H9 (cell line): Measurements from ENCODE around the gene ABCC4. TPM values are rescaled to one million over a fixed set of nuclear protein-coding genes. Genes with fewer than 3 reads are reported as not detected.

Experiments
- DNase-seq: peaks from one replicate; pipeline ENCODE4 v3.0.0-alpha.2; 2017
- H2AFZ ChIP-seq: one replicate; pipeline ENCODE4 v1.6.1; 2013; ENCODE audit warnings: mild to moderate bottlenecking, low read length, control low read depth, moderate library complexity
- H2AK5ac ChIP-seq: 2 replicates; pipeline ENCODE4 v1.6.1; 2013; ENCODE audit warnings: low read length, control low read depth, mixed read lengths; ENCODE audit not compliant: insufficient read length
- H2BK120ac ChIP-seq: one replicate; pipeline ENCODE4 v1.6.1; 2013; ENCODE audit warnings: low read depth, mild to moderate bottlenecking, low read length, control low read depth, inconsistent platforms; ENCODE audit not compliant: poor library complexity, severe bottlenecking
- H2BK12ac ChIP-seq: 2 replicates; pipeline ENCODE4 v1.6.1; 2013; ENCODE audit warnings: low read length, control low read depth, mixed read lengths, low read depth; ENCODE audit not compliant: insufficient read length
- H2BK15ac ChIP-seq: 2 replicates; pipeline ENCODE4 v1.6.1; 2013; ENCODE audit warnings: low read depth, low read length, control low read depth
- H2BK20ac ChIP-seq: one replicate; pipeline ENCODE4 v1.6.1; 2013; ENCODE audit warnings: low read depth, mild to moderate bottlenecking, low read length, control low read depth, inconsistent platforms; ENCODE audit not compliant: poor library complexity, severe bottlenecking
- H2BK5ac ChIP-seq: 2 replicates; pipeline ENCODE4 v1.6.1; 2013; ENCODE audit warnings: low read length, control low read depth, mixed read lengths; ENCODE audit not compliant: insufficient read length
- H3K14ac ChIP-seq: 2 replicates; pipeline ENCODE4 v1.6.1; 2013; ENCODE audit warnings: low read length, control low read depth; ENCODE audit not compliant: insufficient read depth
- H3K18ac ChIP-seq: 2 replicates; pipeline ENCODE4 v1.6.1; 2013; ENCODE audit warnings: low read depth, mild to moderate bottlenecking, mixed read lengths, low read length, control low read depth; ENCODE audit not compliant: insufficient read length
- H3K23ac ChIP-seq: 2 replicates; pipeline ENCODE4 v1.6.1; 2013; ENCODE audit warnings: low read length, control low read depth, mixed read lengths, low read depth; ENCODE audit not compliant: insufficient read length
- H3K23me2 ChIP-seq: 2 replicates; pipeline ENCODE4 v1.6.1; 2013; ENCODE audit warnings: low read depth, mild to moderate bottlenecking, mixed read lengths, low read length, control low read depth; ENCODE audit not compliant: insufficient read length, poor library complexity, severe bottlenecking
- H3K27ac ChIP-seq: 2 replicates; pipeline ENCODE4 v1.5.1; 2013; ENCODE audit warnings: low read length, control low read depth, mixed read lengths, low read depth; ENCODE audit not compliant: insufficient read length
- H3K27me3 ChIP-seq: 2 replicates; pipeline ENCODE4 v1.6.1; 2013; ENCODE audit warnings: low read length, control low read depth, inconsistent platforms; ENCODE audit not compliant: insufficient read depth
- H3K4ac ChIP-seq: 2 replicates; pipeline ENCODE4 v1.6.1; 2013; ENCODE audit warnings: low read depth, mild to moderate bottlenecking, control low read depth, inconsistent platforms, low read length, moderate library complexity
- H3K4me1 ChIP-seq: 2 replicates; pipeline ENCODE4 v1.6.1; 2013; ENCODE audit warnings: low read length, control low read depth, inconsistent platforms; ENCODE audit not compliant: insufficient read depth
- H3K4me2 ChIP-seq: 2 replicates; pipeline ENCODE4 v1.6.1; 2013; ENCODE audit warnings: low read length, control low read depth, mixed read lengths; ENCODE audit not compliant: insufficient read length, insufficient read depth
- H3K56ac ChIP-seq: 2 replicates; pipeline ENCODE4 v1.6.1; 2013; ENCODE audit warnings: low read depth, mild to moderate bottlenecking, mixed read lengths, low read length, control low read depth; ENCODE audit not compliant: insufficient read length
- H3K79me1 ChIP-seq: 2 replicates; pipeline ENCODE4 v1.6.1; 2013; ENCODE audit warnings: low read depth, mild to moderate bottlenecking, moderate library complexity, low read length, control low read depth, inconsistent platforms; ENCODE audit not compliant: insufficient read depth, poor library complexity, severe bottlenecking
- H3K79me2 ChIP-seq: 2 replicates; pipeline ENCODE4 v1.6.1; 2013; ENCODE audit warnings: low read length, control low read depth, inconsistent platforms; ENCODE audit not compliant: insufficient read depth
- H3K9ac ChIP-seq: 2 replicates; pipeline ENCODE4 v1.6.1; 2013; ENCODE audit warnings: low read length, control low read depth, mixed read lengths; ENCODE audit not compliant: insufficient read length; ENCODE audit errors: extremely low read depth
- H3K9me3 ChIP-seq: one replicate; pipeline ENCODE4 v1.6.1; 2013; ENCODE audit warnings: low read depth, low read length, inconsistent platforms; ENCODE audit not compliant: control insufficient read depth
- H3T11ph ChIP-seq: one replicate; pipeline ENCODE4 v1.6.1; 2013; ENCODE audit warnings: mild to moderate bottlenecking, low read length, control low read depth, inconsistent platforms
- H4K20me1 ChIP-seq: one replicate; pipeline ENCODE4 v1.6.1; 2013; ENCODE audit not compliant: control insufficient read depth, insufficient read length, insufficient read depth
- H4K5ac ChIP-seq: 2 replicates; pipeline ENCODE4 v1.6.1; 2013; ENCODE audit warnings: low read depth, mild to moderate bottlenecking, mixed read lengths, low read length, control low read depth; ENCODE audit not compliant: insufficient read length
- H4K8ac ChIP-seq: replicated peaks from 2 replicates; pipeline ENCODE4 v1.6.1; 2013; ENCODE audit warnings: low read length, control low read depth, mixed read lengths, low read depth; ENCODE audit not compliant: insufficient read length
- H4K91ac ChIP-seq: 2 replicates; pipeline ENCODE4 v1.6.1; 2013; ENCODE audit warnings: low read depth, mild to moderate bottlenecking, moderate library complexity, mixed read lengths, low read length, control low read depth; ENCODE audit not compliant: insufficient read length
- H3K27ac Mint-ChIP-seq, 3 experiments: 2 replicates in 2 of 3; 3 replicates in 1 of 3; pipeline ENCODE4 v1.8.0; 2020 to 2021; ENCODE audit warnings: mixed read lengths in 3 of 3, mild to moderate bottlenecking in 1 of 3, moderate library complexity in 1 of 3
- H3K27me3 Mint-ChIP-seq: 2 replicates; pipeline ENCODE4 v1.8.0; 2021; ENCODE audit warnings: low read depth, mild to moderate bottlenecking, moderate library complexity, mixed read lengths
- H3K36me3 Mint-ChIP-seq, 3 experiments: 2 replicates in 2 of 3; 3 replicates in 1 of 3; pipeline ENCODE4 v1.8.0; 2020 to 2021; ENCODE audit warnings: low read depth in 3 of 3, mixed read lengths in 3 of 3; ENCODE audit not compliant: insufficient read depth in 1 of 3
- H3K4me1 Mint-ChIP-seq, 2 experiments: 2 replicates each; pipeline ENCODE4 v1.8.0; 2020; ENCODE audit warnings: mixed read lengths in 2 of 2
- H3K4me3 Mint-ChIP-seq, 2 experiments: 2 replicates in 1 of 2; 3 replicates in 1 of 2; pipeline ENCODE4 v1.8.0; 2020 to 2021; ENCODE audit warnings: mild to moderate bottlenecking in 2 of 2, mixed read lengths in 2 of 2, moderate library complexity in 1 of 2
- H3K9me3 Mint-ChIP-seq, 2 experiments: 2 replicates in 1 of 2; 3 replicates in 1 of 2; pipeline ENCODE4 v1.8.0; 2020; ENCODE audit warnings: mild to moderate bottlenecking in 2 of 2, mixed read lengths in 2 of 2, moderate library complexity in 1 of 2
- CTCF ChIP-seq: fragments of 200-600 bp; sonication (generic); conservative IDR thresholded peaks from 3 replicates; pipeline ENCODE4 v1.8.0; 2021; ENCODE audit warnings: antibody characterized with exemption, mild to moderate bottlenecking
- WGBS: extraction: QIAGEN DNeasy Blood & Tissue Kit; methylation state at CpG from one replicate; pipeline ENCODE4 v1.1.7; 2013; ENCODE audit warnings: missing lambda C conversion rate, low lambda C conversion rate, mixed read lengths; ENCODE audit not compliant: insufficient read length; ENCODE audit errors: extremely low coverage; 5-methylcytosine and 5-hydroxymethylcytosine counted together
- total RNA-seq: library from RNA; stranded (reverse); gene quantifications from 2 replicates; pipeline ENCODE4 v1.2.1, GENCODE V29; 2021

Gene ABCC4
- total RNA-seq, 1 experiment from 2014 or later = 5.9 TPM

GRCh38 chr13:95185311-95185710 lies 115.9 kb downstream of the ABCC4 start:
- Histone ChIP-seq H4K5ac (no peak overlapping the region), H3T11ph (no peak overlapping the region), H2BK15ac (no peak overlapping the region), H3K23ac (no peak overlapping the region), H3K9ac (no peak overlapping the region), H3K56ac (no peak overlapping the region), H3K79me2 (no peaks in the 10 kb centered on the region), H3K4me1 (no peaks in the 10 kb centered on the region), H3K23me2 (no peaks in the 10 kb centered on the region), H3K79me1 (no peaks in the 10 kb centered on the region), H3K14ac (no peak overlapping the region), H4K91ac (no peak overlapping the region), H2AK5ac (no peak overlapping the region), H3K9me3 (no peaks in the 10 kb centered on the region), H4K20me1 (no peaks in the 10 kb centered on the region), H2BK12ac (no peak overlapping the region), H4K8ac (no peak overlapping the region), H3K27ac (no peak overlapping the region), H2BK5ac (no peak overlapping the region), H3K4me2 (no peak overlapping the region), H2BK120ac (no peak overlapping the region), H3K27me3 (no peaks in the 10 kb centered on the region), H2BK20ac (no peak overlapping the region), H3K4ac (no peak overlapping the region), H2AFZ (no peak overlapping the region), H3K18ac (no peak overlapping the region)
- Mint-ChIP-seq H3K27ac (no peak overlapping the region), H3K9me3 (no peaks in the 10 kb centered on the region), H3K4me1 (peaks cover 3 to 6% of the 10 kb centered on the region in 2 experiments; a peak in 2 of 4 replicates), H3K27me3 (no peaks in the 10 kb centered on the region), H3K36me3 (no peaks in the 10 kb centered on the region), H3K4me3 (no peak overlapping the region)
- DNase-seq = no peak
- no CpG with 5 or more reads among the region's 3 CpGs for WGBS
- TF ChIP-seq CTCF = no peak
